Measurements from ENCODE around the gene CLBA1.

DNA sequence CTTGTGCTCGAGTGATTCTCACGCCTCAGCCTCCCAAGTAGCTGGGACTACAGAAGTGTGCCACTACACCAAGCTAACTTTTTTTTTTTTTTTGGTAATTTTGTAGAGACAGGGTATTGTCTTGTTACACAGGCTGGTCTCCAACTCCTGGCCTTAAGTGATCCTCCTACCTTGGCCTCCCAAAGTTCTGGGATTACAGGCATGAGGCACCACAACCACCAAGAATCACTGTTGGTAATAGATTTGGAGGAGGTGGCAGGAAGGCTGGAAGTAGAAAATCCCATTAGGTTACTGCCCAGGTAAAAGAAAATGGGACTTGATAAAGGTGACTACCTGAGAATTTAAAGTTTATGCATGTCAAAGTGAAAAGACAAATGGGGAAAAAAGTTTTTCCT lies 36.7 kb downstream of the CLBA1 start:
- TF ChIP-seq GATA3 (IDR thresholded peaks at IDR 0.05; ENCODE audit: low read depth, low read length) (no peak), GATA2 (IDR thresholded peaks at IDR 0.05; ENCODE audit: low read depth, low read length) (no peak)
